ENCODE measurements around the gene EVI5L.
"Not testable (repeated sequence)": the region's sequence is repeated elsewhere in the genome, so short reads cannot be mapped to it uniquely, and the experiment has no call there.

EVI5L gene

DNA sequence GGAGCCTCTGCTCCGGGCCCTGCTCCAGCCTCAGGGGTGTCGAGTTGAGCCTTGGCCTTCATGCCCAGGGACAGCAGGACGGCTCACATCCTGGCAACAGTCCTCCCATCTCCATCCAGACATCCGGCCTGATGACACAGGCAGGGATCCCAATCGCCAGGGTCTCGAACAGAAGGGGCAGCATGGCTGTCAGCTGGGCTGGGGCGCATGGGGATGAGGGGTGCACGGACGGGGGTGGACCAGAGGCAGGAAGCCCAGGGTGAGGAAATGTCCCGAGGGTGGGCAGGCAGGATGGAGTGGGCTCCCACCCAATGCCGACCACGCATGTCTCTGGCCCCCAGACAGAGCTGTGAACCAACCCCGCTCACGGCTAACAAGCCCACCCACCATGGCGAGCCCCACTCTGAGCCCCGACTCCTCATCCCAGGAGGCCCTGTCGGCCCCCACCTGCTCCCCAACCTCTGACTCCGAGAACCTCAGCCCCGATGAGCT is 16.2 kb downstream of the EVI5L start:
- DNase-seq (ENCODE audit: low read depth): no peak

DNA sequence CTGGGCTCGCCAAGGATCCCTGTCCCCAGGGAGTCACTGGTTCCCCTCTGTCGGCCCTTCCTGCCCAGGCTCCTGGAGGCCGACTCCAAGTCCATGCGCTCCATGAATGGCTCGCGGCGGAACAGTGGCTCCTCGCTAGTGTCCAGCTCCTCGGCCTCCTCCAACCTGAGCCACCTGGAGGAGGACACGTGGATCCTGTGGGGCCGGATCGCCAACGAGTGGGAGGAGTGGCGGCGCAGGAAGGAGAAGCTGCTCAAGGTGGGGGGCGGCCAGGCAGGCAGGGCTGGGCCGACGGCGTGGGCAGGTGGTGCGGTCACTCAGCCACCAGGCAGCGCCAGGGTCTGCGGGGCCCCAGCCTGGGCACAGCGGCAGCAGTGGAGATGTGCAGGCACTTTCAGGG is 17.6 kb downstream of the EVI5L start:
- no peak for DNase-seq (ENCODE audit: low read depth)

DNA sequence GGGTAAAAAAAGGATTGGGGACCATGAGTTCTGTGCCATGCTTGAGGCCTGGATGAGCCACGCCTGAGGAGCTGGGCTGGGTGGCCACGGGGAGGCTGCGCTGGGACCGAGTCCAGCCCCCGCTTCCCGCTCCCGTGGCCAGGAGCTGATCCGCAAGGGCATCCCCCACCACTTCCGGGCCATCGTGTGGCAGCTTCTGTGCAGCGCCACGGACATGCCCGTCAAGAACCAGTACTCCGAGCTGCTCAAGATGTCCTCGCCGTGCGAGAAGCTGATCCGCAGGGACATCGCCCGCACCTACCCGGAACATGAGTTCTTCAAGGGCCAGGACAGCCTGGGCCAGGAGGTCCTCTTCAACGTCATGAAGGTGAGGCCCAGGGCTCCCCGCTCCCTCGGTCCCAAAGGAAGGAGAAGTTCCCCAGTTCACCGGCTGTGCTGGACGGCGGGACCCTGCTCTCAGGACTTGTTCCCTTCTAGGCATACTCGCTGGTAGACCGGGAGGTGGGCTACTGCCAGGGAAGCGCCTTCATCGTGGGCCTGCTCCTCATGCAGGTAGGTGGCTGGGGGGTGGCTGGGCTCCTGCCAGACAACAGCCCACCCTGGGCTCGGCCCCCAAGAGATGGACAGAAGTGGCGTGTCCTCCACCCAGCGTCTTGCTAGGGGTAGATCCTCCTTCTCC is 18.9 kb downstream of the EVI5L start:
- DNase-seq (ENCODE audit: low read depth): no peak

DNA sequence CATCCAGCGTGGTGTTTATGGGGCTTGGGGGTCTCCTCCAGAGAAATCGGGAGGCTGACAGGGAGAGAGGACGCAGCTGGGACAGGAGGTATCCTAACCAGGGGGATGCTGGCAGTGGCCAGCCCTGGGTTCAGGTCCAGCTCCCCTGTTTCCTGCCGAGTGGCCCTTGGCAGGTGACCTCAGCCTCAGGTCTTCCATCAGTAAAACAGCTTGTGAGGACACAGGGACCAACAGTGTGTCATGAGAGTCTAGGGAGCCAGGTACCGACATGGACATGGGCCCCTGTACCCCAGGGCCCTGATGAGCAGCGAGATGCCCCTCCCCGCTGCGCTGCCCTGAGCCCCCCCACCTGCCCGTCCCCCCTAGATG is 19.6 kb downstream of the EVI5L start:
- no peak for DNase-seq (ENCODE audit: low read depth)

DNA sequence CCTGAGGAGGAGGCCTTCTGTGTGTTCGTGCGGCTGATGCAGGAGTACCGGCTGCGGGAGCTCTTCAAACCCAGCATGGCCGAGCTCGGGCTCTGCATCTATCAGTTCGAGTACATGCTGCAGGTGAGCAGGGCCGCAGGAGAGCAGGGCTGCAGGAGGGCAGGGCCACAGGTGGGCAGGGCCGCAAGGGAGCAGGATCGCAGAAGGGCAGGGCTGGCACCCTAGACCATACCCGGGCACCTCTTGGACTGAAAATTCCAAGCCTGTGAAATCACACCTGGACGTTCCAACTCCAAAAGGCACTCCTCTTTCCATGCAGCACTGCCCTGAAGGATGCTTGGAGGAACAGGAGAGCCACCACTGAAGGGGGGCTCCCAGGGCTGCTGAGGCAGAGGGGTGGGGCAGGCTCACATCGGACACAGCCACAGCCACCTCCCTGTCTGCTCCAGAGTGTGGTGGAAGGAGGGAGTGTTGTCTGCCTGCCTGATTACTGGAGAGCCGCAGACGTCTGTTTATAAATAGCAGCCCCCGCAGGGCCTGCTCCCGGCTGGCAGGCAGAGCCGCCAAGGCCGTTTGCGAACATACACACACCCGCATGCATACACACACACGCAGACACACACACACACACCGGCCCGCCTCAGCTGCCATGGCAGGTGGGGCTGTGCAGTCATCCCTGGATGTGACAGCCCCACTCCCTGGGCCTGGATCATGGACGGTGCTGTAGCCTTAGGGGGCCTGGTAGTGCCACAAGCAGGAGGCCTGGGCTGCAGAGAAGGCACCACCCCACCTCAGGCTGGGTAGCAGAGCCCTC is 20.2 kb downstream of the EVI5L start:
- DNase-seq (ENCODE audit: low read depth): no peak

DNA sequence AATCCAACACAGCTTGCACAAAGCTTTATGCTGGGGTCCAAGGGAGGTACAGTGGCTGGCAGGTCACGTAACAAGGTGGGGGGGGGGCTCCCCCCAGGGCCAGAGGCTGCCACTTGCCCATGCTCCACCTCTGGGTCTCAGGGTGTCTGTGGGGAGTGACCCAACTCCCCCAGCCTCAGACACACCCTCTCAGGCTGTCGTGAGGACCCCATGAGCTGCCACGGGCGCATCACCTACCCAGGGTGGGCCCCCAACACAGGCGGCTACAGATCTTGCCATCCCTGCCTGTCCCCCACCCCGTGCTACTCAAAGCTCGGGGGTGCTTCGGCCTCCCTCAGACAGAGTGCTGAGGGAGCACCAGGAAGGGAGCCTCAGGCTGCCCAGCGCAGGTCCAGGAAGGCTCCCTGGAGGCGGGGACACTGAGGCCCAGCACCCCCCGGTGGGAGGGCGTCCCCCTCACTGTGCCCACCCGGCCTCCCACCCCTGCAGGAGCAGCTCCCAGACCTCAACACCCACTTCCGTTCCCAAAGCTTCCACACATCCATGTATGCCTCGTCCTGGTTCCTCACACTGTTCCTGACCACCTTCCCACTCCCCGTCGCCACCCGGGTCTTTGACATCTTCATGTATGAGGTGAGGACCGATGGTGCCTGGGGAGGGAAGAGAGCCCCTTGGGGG is 21.1 kb downstream of the EVI5L start:
- DNase-seq (ENCODE audit: low read depth): no peak

DNA sequence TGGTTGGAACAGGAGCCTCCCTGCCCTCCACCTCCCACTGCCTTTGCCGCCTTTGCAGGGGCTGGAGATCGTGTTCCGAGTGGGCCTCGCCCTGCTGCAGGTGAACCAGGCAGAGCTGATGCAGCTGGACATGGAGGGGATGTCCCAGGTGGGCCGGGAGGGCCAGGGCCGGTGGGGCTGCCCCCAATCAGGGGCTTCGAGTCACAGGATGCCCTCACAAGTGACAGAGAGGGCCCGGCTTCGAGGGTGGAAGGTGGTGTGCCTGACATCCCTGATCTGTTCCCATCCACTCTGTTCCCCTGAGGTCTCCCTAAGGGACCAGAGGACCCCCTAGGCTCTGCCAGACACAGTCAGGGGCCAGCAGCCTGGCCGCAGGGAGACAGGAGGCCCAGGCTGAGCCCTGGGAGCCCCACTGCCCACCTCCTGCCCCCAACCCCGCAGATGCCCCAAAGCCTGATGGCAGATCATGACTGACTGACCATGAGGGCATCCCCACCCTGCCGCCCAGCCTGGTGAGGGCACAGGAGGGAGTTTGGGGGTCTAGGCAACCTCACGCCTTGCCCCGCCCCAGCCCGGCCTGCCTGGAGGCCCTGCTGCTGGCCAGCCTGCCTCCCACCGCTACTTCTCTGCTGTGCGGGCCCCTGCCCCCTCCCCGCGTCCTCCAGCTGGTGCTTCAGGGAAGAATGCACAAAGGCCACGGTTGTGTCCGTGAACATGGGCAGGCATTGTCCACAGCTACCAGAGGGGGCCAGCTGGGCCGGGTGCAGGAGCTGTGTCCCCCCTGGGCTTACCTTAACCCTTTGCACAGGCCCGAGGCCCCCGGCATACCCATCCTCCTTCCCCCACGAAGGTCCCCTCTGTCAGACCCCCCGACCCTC is 21.8 kb downstream of the EVI5L start:
- DNase-seq (ENCODE audit: low read depth): no peak

DNA sequence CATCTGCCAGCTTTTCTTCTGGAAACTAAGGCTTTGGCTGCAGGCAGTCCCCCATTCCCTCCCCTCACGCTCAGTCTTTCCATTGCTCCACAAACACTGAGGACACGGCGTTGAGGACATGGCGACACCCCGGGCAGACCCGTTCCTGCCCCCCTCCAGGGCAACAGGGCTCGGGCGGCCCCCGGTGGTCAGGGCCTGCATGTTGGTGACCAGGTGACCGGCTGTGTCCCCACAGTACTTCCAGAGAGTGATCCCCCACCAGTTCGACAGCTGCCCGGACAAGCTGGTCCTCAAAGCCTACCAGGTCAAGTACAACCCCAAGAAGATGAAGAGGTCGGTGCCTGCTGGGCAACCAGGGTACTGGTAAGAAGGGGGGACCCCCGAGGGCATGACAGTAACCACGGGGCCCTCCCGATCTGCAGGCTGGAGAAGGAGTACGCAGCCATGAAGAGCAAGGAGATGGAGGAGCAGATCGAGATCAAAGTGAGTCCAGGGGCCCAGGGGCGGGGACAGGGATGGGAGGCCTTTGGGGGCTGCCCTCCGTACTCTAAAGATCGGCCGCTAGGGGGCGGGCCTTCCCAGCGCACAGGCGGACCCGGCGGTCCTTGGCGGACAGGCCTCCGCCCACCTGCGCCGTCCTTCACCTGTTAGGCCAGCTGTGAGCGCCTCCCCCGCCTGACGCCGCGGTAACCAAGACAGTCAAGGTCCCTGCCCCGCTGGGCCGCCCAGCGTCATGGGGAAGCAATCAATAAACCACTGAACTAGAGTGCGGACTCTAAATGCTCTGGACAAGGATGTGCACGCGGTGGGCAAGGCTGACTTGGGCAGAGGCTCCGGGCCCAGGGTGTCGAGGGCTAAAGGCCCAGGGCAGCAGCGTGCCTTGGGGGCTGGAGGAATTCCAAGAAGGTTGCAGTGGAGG is 23.1 kb downstream of the EVI5L start:
- DNase-seq (ENCODE audit: low read depth): no peak

DNA sequence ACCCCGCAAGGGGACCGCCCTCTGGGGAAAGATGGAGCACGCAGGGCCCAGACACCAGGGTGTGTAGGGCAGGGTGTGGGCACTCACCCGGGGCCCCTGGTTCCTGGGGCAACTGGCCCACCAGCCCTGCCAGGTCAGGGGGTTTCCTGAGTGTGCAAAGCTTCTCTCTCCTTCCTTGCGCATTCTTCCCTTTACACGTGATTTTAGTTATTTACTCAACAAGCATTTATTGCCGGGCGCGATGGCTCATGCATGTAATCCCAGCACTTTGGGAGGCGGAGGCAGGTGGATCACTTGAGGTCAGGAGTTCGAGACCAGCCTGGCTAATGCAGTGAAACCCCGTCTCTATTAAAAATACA is 23.7 kb downstream of the EVI5L start:
- no peak for DNase-seq (ENCODE audit: low read depth)

DNA sequence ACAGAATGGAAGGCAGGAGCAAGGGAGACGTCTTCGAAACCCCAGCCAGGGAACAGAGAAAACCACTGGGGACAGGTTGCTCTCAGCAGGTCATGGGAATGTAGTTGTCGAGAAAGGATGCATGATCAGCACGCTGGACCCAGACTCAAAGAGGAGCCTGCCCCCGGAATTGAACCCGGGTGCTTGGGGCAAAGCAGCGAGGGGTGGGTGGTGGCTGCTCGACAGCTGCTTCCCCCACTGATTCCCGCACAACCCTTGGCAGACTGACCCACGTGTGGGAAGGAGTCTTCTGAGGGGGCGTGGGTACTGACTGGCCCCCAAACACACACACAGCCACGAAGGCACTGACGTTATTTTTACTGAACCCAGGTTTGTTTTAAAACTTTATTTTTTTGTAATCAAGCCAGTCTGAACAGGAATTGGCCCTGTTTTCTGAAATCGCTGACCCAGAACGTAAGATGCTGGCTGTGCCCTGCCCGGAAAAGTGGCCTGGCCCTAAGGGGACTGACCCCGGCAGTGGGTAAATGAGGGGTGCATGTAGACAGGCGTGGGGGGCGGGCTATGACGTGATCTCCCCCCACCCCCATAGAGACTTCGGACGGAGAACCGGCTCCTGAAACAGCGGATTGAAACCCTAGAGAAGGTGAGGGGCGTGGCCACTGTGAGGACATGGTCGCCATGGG is 25.5 kb downstream of the EVI5L start:
- DNase-seq (ENCODE audit: low read depth): no peak

DNA sequence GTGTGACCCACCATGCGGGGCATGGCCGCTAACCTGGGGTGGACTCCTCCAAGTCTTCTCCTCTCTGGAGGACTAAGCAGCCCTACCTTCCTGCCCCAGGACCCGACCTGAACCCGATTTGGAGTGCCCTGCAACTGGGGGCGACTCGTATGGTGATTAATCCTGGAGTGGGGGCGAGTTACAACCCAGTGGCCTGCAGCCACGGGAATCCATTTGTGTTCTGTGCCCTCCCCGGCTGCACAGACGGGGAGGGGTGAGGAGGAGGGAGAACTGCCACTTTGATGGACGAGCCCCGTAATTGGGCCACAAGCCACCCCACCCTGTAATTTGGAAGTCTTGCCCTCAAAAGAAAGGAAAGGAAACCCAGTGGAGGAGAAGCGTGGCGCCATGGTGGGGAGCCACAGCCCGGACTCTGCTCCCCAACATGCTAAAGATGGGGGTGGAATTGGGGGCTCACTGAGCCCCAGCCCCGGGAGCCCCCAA is 26.1 kb downstream of the EVI5L start:
- no peak for DNase-seq (ENCODE audit: low read depth)

DNA sequence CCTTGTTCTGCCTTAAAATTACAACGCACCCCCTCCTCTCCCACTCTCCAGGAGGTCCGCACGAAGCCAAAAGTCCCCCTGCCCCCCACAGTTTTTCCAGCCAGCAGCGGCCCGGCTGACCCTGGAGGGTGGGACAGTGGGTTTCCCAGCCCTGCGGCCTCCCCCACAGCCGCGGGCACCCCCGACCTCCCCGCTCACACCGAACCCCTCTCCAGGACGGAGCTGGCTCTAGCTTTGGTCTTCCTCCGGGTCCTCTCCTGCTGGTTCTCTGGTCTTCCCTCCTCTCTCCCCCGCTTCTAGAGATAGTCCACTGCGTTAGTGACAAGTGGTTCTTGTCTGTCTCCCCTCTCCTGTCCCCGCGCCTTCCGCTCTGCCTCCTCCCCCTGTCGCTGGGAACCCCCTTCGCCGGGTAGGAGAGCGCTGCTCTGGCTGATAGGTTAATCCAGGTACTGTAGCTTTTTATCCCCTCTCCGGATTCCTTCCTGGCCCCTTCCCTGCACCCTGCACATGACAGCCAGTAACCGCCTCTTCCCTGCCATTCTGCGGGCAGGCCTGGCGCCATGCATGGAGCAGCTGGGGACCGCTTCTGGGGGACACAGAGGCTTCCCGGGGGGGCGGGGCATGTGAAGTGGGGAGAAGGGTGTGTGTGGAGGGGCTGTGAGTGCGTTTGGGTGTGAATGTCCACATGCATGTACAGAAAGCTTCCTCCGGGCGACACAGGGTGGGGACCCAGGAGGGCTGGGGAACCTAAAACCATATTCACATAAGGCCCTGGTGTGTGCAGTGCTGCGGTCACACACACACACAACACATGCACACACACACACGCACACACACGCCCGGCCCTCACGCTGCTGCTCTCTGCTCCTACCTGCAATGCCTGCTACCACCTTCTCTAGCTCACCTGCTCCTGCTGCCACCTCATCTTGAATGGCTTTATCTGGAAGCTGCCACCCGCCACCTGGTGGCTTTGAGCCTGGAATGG is 27.0 kb downstream of the EVI5L start:
- no peak for DNase-seq (ENCODE audit: low read depth)

DNA sequence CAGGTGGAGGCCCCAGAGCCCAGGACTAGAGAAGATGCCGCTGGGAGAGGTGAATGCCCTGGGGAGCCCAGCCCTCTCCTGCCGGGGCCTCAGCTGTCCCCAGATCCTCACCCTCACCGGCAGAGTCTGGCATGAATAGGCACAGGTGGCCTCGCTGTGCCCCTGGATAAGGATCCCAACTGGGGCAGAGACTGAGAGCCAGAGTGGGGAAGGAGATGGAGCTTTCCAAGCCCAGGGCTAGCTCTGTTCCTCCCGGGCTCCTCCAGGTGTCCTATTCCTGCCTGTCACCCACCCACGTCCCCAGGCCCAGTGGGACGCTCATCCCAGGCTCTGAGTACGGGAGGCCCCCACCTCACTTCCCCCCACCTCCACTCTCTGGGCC is 27.7 kb downstream of the EVI5L start:
- no peak for DNase-seq (ENCODE audit: low read depth)

DNA sequence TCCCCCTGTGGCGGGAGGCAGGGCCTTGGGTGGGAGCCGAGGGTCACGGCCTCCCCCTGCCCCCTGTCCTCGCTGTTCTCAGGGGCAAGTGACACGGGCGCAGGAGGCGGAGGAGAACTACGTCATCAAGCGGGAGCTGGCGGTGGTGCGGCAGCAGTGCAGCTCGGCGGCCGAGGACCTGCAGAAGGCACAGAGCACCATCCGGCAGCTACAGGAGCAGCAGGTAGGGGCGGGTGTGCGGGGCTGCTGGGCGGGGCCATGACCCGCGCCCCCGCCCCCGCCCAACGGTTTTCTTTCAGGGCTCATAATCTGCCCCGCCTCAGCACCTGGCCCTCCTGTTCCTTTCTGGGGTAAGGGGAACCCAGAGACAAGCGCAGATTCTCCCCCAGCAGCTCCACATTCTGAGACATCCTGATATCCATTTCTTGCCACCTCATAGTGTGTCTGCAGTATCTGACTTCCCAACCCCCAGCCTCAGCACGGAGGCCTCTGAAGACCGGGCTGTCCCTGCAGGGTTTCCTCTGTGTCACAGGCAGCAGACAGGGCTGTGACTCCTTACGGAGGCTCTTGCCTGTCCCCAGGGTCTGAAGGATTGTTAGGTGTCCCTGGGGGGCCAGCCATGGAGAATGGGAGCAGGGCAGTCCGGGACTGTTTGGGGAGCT is 28.2 kb downstream of the EVI5L start:
- no peak for DNase-seq (ENCODE audit: low read depth)

DNA sequence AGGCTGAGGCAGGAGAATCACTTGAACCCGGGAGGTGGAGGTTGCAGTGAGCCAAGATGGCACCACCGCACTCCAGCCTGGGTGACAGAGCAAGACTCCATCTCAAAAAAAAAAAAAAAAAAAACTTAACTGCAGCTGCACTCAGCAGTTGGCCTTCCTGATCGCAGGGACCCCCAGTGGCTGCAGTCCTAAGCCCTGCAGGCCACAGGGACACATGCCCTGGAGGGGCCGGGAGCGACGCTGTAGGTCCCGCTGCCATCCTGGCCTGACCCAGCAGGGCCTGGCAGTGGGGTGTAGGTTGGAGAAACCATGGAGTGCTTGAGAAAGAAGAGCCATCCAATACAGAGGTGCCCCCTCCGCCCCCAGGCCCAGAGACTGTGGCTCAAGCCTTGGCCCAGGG is 29.1 kb downstream of the EVI5L start:
- not testable (repeated sequence) for DNase-seq (ENCODE audit: low read depth)

DNA sequence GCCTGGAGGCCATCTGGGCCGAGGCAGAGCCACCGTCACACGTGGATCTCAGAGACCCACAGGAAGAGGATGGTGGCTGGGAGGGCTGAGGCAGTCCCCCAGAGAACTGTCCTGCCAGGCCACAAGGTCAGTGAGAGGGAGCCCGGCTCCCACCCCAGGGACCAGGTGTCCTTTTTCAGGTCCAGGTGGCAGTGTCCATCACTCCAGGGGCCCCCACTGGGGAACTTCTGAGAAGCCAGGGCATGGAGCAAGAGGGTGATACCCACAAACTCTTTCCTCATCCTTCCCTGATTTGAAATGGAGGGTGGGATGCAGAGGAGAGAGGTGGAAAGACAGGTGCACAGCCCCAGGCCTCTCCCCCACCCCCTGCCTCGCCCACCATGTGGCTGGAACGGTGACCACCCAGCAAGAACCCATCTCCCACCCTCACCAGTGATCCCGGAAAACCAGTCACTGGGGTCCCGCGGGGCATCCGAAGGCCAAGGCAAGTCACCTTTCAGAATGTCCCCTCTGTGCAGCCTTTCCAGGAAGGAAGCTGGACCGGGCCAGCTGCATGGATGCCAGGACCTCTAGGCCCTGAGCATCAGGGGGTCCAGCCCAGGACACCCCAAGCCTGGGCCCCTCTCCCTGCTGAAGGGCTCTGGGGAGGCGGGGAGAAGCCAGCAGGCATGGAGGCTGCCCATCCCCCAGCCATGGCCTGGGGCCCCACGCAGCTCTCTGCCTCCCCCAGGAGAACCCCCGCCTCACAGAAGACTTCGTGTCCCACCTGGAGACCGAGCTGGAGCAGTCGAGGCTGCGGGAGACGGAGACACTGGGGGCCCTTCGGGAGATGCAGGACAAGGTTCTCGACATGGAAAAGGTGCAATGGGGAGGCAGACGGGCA is 30.1 kb downstream of the EVI5L start:
- DNase-seq (ENCODE audit: low read depth): no peak

Measured in fibroblast of the conjunctiva (primary cell).